ENCODE results near the gene RFESD.
A peak's percentile ranks its signal among the peaks of the same experiment; 100 is the strongest.

RFESD gene

DNA sequence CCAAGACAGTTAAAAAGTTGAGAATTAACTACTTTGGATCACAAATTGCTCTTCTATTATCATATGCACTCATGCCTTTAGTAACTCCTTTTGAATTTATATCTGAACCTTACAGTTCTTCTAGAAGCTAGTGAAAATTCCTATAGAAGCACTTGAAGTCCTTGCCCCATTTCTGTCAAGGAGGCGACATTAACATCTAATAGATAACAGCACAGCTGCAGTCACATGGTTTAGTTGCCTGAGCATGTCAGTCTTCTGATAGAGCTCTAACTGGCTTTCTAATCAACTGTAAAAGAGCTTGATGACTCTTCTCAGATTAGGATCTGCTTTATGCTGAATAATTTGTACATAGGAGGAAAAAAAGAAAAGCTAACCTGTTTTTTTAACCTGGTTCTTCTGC lies 9.0 kb downstream of the RFESD start:
- TF ChIP-seq, protein P1, sequence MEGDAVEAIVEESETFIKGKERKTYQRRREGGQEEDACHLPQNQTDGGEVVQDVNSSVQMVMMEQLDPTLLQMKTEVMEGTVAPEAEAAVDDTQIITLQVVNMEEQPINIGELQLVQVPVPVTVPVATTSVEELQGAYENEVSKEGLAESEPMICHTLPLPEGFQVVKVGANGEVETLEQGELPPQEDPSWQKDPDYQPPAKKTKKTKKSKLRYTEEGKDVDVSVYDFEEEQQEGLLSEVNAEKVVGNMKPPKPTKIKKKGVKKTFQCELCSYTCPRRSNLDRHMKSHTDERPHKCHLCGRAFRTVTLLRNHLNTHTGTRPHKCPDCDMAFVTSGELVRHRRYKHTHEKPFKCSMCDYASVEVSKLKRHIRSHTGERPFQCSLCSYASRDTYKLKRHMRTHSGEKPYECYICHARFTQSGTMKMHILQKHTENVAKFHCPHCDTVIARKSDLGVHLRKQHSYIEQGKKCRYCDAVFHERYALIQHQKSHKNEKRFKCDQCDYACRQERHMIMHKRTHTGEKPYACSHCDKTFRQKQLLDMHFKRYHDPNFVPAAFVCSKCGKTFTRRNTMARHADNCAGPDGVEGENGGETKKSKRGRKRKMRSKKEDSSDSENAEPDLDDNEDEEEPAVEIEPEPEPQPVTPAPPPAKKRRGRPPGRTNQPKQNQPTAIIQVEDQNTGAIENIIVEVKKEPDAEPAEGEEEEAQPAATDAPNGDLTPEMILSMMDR (IDR thresholded peaks at IDR 0.05), result no peak
- H3K27ac ChIP-seq, result no peak overlapping the region
- no peaks in the 10 kb centered on the region for H3K27me3 ChIP-seq
- no peak for DNase-seq
- H3K4me1 ChIP-seq, result no peaks in the 10 kb centered on the region
- H3K4me3 ChIP-seq, result no peak overlapping the region
- intact Hi-C loops (cut with DNase I; ENCODE audit: low total_unique reads), result no loop called here
- peaks cover 0 to 5% (median 0%) of the 10 kb centered on the region in 3 donors for H3K36me3 ChIP-seq
- no peaks in the 10 kb centered on the region for H3K9me3 ChIP-seq

DNA sequence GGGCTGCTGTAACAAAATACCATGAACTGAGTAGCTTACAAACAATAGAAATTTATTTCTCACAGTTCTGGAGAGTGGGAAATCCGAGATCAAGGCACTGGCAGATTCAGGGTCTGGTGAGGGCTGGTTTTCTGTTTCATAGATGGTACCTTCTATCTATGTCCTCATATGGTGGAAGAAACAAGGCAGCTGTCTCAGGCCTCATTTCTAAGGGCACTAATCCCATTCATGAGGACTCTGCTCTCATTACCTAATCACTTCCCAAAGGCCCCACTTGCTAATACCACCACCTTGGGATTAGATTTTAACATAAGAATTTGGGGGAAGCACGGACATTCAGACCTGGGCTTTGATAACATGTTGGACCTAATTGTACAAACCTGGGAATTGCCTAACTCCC lies 13.5 kb downstream of the RFESD start:
- DNase-seq, result no peak
- no peaks in the 10 kb centered on the region for H3K27me3 ChIP-seq
- no peaks in the 10 kb centered on the region for H3K9me3 ChIP-seq
- H3K36me3 ChIP-seq, result no peaks in the 10 kb centered on the region
- H3K27ac ChIP-seq, result no peak overlapping the region
- TF ChIP-seq, protein P1 (IDR thresholded peaks at IDR 0.05), result no peak
- intact Hi-C loops (cut with DNase I; ENCODE audit: low total_unique reads), result loop anchor here (5.0 to 10.0 kb wide), 2 partner anchors 72 to 125 kb away; partner anchors contain the start of gene RHOBTB3
- no peak overlapping the region for H3K4me3 ChIP-seq
- no peaks in the 10 kb centered on the region for H3K4me1 ChIP-seq

GRCh38 chr5:95662946-95663345 lies 16.4 kb downstream of the RFESD start:
- no peak for DNase-seq
- TF ChIP-seq, protein P1 (IDR thresholded peaks at IDR 0.05), result no peak
- intact Hi-C loops (cut with DNase I; ENCODE audit: low total_unique reads), result loop anchor here (5.0 to 10.0 kb wide), 2 partner anchors 69 to 122 kb away; partner anchors contain the start of gene RHOBTB3
- Histone ChIP-seq H3K4me1 (no peaks in the 10 kb centered on the region), H3K36me3 (no peaks in the 10 kb centered on the region), H3K4me3 (no peak overlapping the region), H3K9me3 (no peaks in the 10 kb centered on the region), H3K27me3 (no peaks in the 10 kb centered on the region), H3K27ac (no peak overlapping the region)

DNA sequence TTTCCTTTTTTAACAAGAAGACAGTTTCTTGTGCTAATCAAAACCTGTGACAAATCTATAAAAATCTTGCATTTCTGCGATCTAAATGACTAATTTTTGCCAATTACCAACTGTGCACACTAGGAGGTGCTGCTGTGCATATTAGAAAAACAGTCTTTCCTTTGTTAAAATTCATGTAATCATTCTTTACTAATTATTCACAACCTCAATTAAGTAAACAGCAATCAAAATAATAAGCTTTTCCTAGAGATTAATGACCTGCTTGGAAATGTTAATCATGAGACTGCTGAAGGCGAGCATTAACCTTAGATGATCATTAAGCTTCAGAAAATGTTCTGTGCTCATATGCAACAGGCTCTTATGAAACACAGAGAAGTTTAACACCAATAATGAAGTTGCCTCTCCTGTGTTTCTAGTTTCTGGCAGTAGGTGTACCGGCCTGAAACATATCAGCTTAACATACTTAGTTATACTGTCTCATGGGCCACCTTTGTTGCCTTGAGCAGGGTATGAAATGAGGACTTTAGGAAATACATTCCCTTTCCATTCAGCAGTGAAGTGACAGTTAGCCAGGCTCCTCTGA lies 17.7 kb downstream of the RFESD start:
- no peak overlapping the region for H3K27ac ChIP-seq
- peak in 1 of 2 donors; percentile 38 for DNase-seq
- H3K27me3 ChIP-seq, result no peaks in the 10 kb centered on the region

GRCh38 chr5:95667061-95667618 lies 20.6 kb downstream of the RFESD start:
- DNase-seq, result no peak
- H3K4me1 ChIP-seq, result peaks cover 0 to 14% (median 9%) of the 10 kb centered on the region in 4 donors
- H3K27me3 ChIP-seq, result no peaks in the 10 kb centered on the region
- no peak overlapping the region for H3K4me3 ChIP-seq
- intact Hi-C loops (cut with DNase I; ENCODE audit: low total_unique reads), result loop anchor here (10.0 kb wide), 1 partner anchor 118 kb away; no protein-coding TSS in a partner anchor
- no peaks in the 10 kb centered on the region for H3K9me3 ChIP-seq
- H3K27ac ChIP-seq, result no peak overlapping the region
- H3K36me3 ChIP-seq, result no peaks in the 10 kb centered on the region
- TF ChIP-seq, protein P1 (IDR thresholded peaks at IDR 0.05), result no peak

More for the DNA sequence above, 17.7 kb downstream of the RFESD start:
- H3K4me1 ChIP-seq, result peaks cover 0 to 3% (median under 1%) of the 10 kb centered on the region in 4 donors
- no peaks in the 10 kb centered on the region for H3K9me3 ChIP-seq
- H3K36me3 ChIP-seq, result no peaks in the 10 kb centered on the region
- H3K4me3 ChIP-seq, result no peak overlapping the region
- TF ChIP-seq, protein P1 (IDR thresholded peaks at IDR 0.05), result peak; percentile 76 to 80
- intact Hi-C loops (cut with DNase I; ENCODE audit: low total_unique reads), result loop anchor here (5.0 to 10.0 kb wide), 2 partner anchors 68 to 121 kb away; partner anchors contain the start of gene RHOBTB3

All from tibial artery (tissue), 4 donors.